Transverse colon (tissue), 4 donors: ENCODE results near the gene DPPA5. TPM values are rescaled to one million over a fixed set of nuclear protein-coding genes. Genes with fewer than 3 reads are reported as not detected.
"Not testable (repeated sequence)": the region's sequence is repeated elsewhere in the genome, so short reads cannot be mapped to it uniquely, and the experiment has no call there.

ENCODE experiments used
- DNase-seq: peaks from one replicate; pipeline ENCODE4 v3.0.0-alpha.2; 2019
- H3K27ac ChIP-seq, 4 donors: fragments of 200-600 bp; sonication (generic); 2 replicates each; pipeline ENCODE4 v1.5.1; 2016 to 2018; ENCODE audit warnings: inconsistent platforms in 4 of 4
- H3K27me3 ChIP-seq: fragments of 200-600 bp; sonication (generic); 2 replicates; pipeline ENCODE4 v1.5.1; 2017; ENCODE audit warnings: inconsistent platforms
- H3K36me3 ChIP-seq, 4 donors: fragments of 200-600 bp; sonication (generic); 2 replicates each; pipeline ENCODE4 v1.5.1; 2017 to 2019; ENCODE audit warnings: inconsistent platforms in 4 of 4
- H3K4me1 ChIP-seq, 4 donors: fragments of 200-600 bp; sonication (generic); 2 replicates each; pipeline ENCODE4 v1.5.1; 2017 to 2020; ENCODE audit warnings: inconsistent platforms in 4 of 4
- H3K4me3 ChIP-seq, 4 donors: fragments of 200-600 bp; sonication (generic); 1 replicate in 1 of 4; 2 replicates in 3 of 4; pipeline versions ENCODE4 v1.5.1 to v1.6.1; 2017 to 2019; ENCODE audit warnings: inconsistent platforms in 4 of 4
- H3K9me3 ChIP-seq, 2 donors: fragments of 200-600 bp; sonication (generic); 2 replicates each; pipeline ENCODE4 v1.5.1; 2017 to 2019; ENCODE audit warnings: inconsistent platforms in 2 of 2
- EP300 ChIP-seq: sonication (generic); formaldehyde crosslinking; IDR thresholded peaks from one replicate; pipeline ENCODE4 v1.6.1; 2017; ENCODE audit warnings: antibody characterized with exemption, low read depth
- POLR2A ChIP-seq: fragments of 450-650 bp; IDR thresholded peaks from one replicate; pipeline ENCODE4 v1.6.1; 2016; ENCODE audit warnings: antibody characterized with exemption, mild to moderate bottlenecking, moderate library complexity
- POLR2AphosphoS5 ChIP-seq, 3 donors: sonication (generic); formaldehyde crosslinking; IDR thresholded peaks; one replicate each; pipeline ENCODE4 v1.6.1; 2016; ENCODE audit warnings: antibody characterized with exemption in 3 of 3
- WGBS, 2 donors: methylation state at CpG; one replicate each; pipeline ENCODE4 v1.1.5; 2018; ENCODE audit warnings: low coverage in 1 of 2; 5-methylcytosine and 5-hydroxymethylcytosine counted together
- in situ Hi-C, 4 donors: fragments of 200-750 bp; cut with MboI; loops; one replicate each; pipeline versions ENCODE4 v1.15.0 to v1.15.1; 2017; ENCODE audit warnings: low sequenced_read_pairs in 3 of 4, low pct_ligation_motif_present in 1 of 4, low pct_unique_long_range_greater_than_20kb in 1 of 4
- intact Hi-C: fragments of 100-400 bp; cut with DNase I; formaldehyde crosslinking; loops from one replicate; pipeline ENCODE4 v1.15.1; 2023; ENCODE audit warnings: low total_unique reads
- total RNA-seq, 4 donors: library from RNA; depleted of rRNA; stranded (reverse); fragments of >200 nt; gene quantifications; one replicate each; pipeline ENCODE4 v1.1.0, GENCODE V29; 2016
- TF ChIP-seq, protein P1 (sequence below), 5 experiments: fragments of 200-600 bp in 3 of 5; fragments of 450-650 bp in 2 of 5; sonication (generic) in 3 of 5; IDR thresholded peaks; 1 replicate in 2 of 5; 2 replicates in 3 of 5; pipeline ENCODE4 v1.5.1; 2016 to 2017; ENCODE audit warnings: antibody characterized with exemption in 5 of 5, inconsistent platforms in 3 of 5, mild to moderate bottlenecking in 2 of 5, moderate library complexity in 1 of 5

Gene DPPA5
- total RNA-seq, 4 donors from 2014 or later: not detected

GRCh38 chr6:73314577-73315492 lies 39.2 kb downstream of the DPPA5 start:
- TF ChIP-seq EP300: no peak
- TF ChIP-seq POLR2AphosphoS5 (IDR thresholded peaks at IDR 0.05): no peak
- no peak for TF ChIP-seq POLR2A
- TF ChIP-seq, protein P1, sequence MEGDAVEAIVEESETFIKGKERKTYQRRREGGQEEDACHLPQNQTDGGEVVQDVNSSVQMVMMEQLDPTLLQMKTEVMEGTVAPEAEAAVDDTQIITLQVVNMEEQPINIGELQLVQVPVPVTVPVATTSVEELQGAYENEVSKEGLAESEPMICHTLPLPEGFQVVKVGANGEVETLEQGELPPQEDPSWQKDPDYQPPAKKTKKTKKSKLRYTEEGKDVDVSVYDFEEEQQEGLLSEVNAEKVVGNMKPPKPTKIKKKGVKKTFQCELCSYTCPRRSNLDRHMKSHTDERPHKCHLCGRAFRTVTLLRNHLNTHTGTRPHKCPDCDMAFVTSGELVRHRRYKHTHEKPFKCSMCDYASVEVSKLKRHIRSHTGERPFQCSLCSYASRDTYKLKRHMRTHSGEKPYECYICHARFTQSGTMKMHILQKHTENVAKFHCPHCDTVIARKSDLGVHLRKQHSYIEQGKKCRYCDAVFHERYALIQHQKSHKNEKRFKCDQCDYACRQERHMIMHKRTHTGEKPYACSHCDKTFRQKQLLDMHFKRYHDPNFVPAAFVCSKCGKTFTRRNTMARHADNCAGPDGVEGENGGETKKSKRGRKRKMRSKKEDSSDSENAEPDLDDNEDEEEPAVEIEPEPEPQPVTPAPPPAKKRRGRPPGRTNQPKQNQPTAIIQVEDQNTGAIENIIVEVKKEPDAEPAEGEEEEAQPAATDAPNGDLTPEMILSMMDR (IDR thresholded peaks at IDR 0.05): no peak
- no peak overlapping the region for H3K27ac ChIP-seq
- intact Hi-C loops: no loop called here
- no peak for DNase-seq
- H3K9me3 ChIP-seq: peaks cover 0 to 6% of the 10 kb centered on the region in 2 donors
- in situ Hi-C loops: no loop called here
- H3K27me3 ChIP-seq: peaks cover 26% of the 10 kb centered on the region
- 58 to 100% methylated on average over 1 to 52 of the region's 61 CpGs for WGBS, 2 donors
- peak overlapping the region in 1 of 4 donors; percentile 2 for H3K4me3 ChIP-seq
- no peaks in the 10 kb centered on the region for H3K36me3 ChIP-seq
- peaks cover 0 to 6% (median 3%) of the 10 kb centered on the region in 4 donors for H3K4me1 ChIP-seq

- peak overlapping the region; percentile 39 to 52 (median 45) for H3K4me3 ChIP-seq
- H3K27ac ChIP-seq: peak overlapping the region in 2 of 4 donors; percentile 27 to 41
- H3K36me3 ChIP-seq, intact Hi-C loops, in situ Hi-C loops, H3K9me3 ChIP-seq, DNase-seq: not testable (repeated sequence)
- WGBS, 2 donors: 6 to 7% methylated on average over 2 to 4 of the region's 4 CpGs
- H3K27me3 ChIP-seq: peaks cover 16% of the 10 kb centered on the region
- H3K4me1 ChIP-seq: peaks cover 0 to 14% (median 6%) of the 10 kb centered on the region in 4 donors
These were observed 43.6 kb downstream of the DPPA5 start for GRCh38 chr6:73310503-73310845.

DNA sequence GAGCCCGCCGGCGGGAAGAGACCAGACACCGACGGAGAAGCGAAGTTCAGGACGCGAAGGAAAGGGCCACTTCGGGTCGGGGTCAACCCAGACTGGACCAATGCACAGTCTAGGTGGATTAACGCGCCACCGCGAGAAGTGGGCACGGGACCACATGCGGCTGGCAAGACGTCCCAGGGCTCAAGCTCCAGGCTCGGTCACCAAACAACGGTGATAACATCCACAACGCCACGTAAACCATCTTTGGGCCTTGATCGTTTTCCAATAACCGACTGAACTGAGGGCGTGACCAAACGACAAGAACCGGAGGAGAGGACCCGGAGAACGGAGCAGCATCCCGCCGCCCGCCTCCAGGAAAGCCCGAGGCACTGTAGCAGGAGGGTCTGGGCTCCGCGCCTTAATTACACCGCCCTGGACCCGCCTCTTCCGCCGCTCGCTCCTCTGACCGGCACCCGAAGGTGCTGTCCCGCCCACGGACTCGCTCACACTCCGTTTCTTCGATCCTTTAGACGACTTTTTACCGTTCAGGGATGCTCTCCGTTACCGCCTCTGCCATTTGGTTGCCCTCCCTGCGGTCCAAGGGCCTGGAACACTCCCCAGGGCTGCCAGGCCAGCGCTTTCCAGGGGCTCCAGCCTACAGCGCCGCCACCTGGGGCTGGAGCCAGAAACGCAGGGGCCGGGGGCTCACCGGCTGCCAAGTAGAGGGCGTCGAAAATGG lies 44.1 kb downstream of the DPPA5 start:
- Histone ChIP-seq H3K4me3 (peak overlapping the region; percentile 39 to 52 (median 45)), H3K9me3 (no peaks in the 10 kb centered on the region), H3K27ac (peak overlapping the region; percentile 11 to 41 (median 23)), H3K27me3 (peaks cover 11% of the 10 kb centered on the region), H3K36me3 (no peaks in the 10 kb centered on the region), H3K4me1 (peaks cover 0 to 14% (median 6%) of the 10 kb centered on the region in 4 donors)
- DNase-seq: peak; percentile 59
- in situ Hi-C loops (no loop called here), intact Hi-C loops (no loop called here)
- TF ChIP-seq EP300 (no peak), POLR2A (peak; percentile 11), POLR2AphosphoS5 (IDR thresholded peaks at IDR 0.05) (peak in 2 of 3 donors; percentile 4 to 37)
- TF ChIP-seq, protein P1 (IDR thresholded peaks at IDR 0.05): peak in 2 of 5 experiments; percentile 18 to 24
- WGBS, 2 donors: 1% methylated on average over 57 of the region's 59 CpGs; no CpG with 5 or more reads in 1 of the 2 donors

GRCh38 chr6:73309535-73309784 lies 44.6 kb downstream of the DPPA5 start:
- Histone ChIP-seq H3K36me3 (no peaks in the 10 kb centered on the region), H3K4me1 (peaks cover 0 to 14% (median 6%) of the 10 kb centered on the region in 4 donors), H3K9me3 (no peaks in the 10 kb centered on the region), H3K4me3 (peak overlapping the region; percentile 39 to 52 (median 45)), H3K27me3 (peaks cover 6% of the 10 kb centered on the region), H3K27ac (peak overlapping the region; percentile 1 to 41 (median 19))
- TF ChIP-seq, protein P1 (IDR thresholded peaks at IDR 0.05): no peak
- no peak for TF ChIP-seq POLR2A
- no peak for TF ChIP-seq POLR2AphosphoS5 (IDR thresholded peaks at IDR 0.05)
- no peak for TF ChIP-seq EP300
- DNase-seq: no peak
- in situ Hi-C loops: no loop called here
- intact Hi-C loops: no loop called here
- 4% methylated on average over 13 of the region's 13 CpGs; no CpG with 5 or more reads in 1 of the 2 donors for WGBS, 2 donors
